Measurements from ENCODE around the gene DSP.

GRCh38 chr6:7535498-7535897 is 6.0 kb upstream of the DSP start:
- TF ChIP-seq CTCF (IDR thresholded peaks at IDR 0.05; ENCODE audit: low read length): no peak
- no peak for TF ChIP-seq EZH2 (optimal IDR thresholded peaks at IDR 0.05; ENCODE audit: low read depth, low read length)

All from MM.1S (cell line).